ENCODE results near the gene STX2. TPM values are rescaled to one million over a fixed set of nuclear protein-coding genes. Genes with fewer than 3 reads are reported as not detected.
"Not testable (repeated sequence)": the region's sequence is repeated elsewhere in the genome, so short reads cannot be mapped to it uniquely, and the experiment has no call there.

Gene STX2
- total RNA-seq, 3 donors from 2014 or later: 12.2 to 13.4 (median 12.7) TPM

GRCh38 chr12:130787041-130787440 is 52.0 kb downstream of the STX2 start:
- Mint-ChIP-seq H3K4me3 (no peak overlapping the region), H3K27me3 (ENCODE audit: low read depth) (no peaks in the 10 kb centered on the region), H3K36me3 (ENCODE audit: insufficient read depth) (peaks cover 46% of the 10 kb centered on the region), H3K9me3 (peaks cover 13% of the 10 kb centered on the region), H3K4me1 (ENCODE audit: low read depth) (no peaks in the 10 kb centered on the region)
- no peak for ATAC-seq
- DNase-seq: no peak

GRCh38 chr12:130783110-130783715 is 55.8 kb downstream of the STX2 start:
- ATAC-seq: no peak
- peaks cover 13% of the 10 kb centered on the region for H3K9me3 Mint-ChIP-seq
- H3K4me1 Mint-ChIP-seq (ENCODE audit: low read depth): no peaks in the 10 kb centered on the region
- H3K4me3 Mint-ChIP-seq: no peak overlapping the region
- no peak for DNase-seq
- H3K27me3 Mint-ChIP-seq (ENCODE audit: low read depth): peaks cover 6% of the 10 kb centered on the region
- peaks cover 36% of the 10 kb centered on the region for H3K36me3 Mint-ChIP-seq (ENCODE audit: insufficient read depth)

DNA sequence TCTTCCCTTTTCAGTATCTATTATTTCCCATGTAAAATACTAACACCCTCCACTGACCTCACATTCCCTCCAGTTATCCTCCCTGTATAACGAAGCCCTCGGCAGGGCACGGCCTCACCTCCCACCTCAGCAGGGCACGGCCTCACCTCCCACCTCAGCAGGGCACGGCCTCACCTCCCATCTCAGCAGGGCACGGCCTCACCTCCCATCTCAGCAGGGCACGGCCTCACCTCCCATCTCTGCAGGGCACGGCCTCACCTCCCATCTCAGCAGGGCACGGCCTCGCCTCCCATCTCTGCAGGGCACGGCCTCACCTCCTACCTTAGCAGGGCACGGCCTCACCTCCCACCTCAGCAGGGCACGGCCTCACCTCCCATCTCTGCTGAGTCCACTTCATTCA is 56.8 kb downstream of the STX2 start:
- Mint-ChIP-seq H3K36me3 (ENCODE audit: insufficient read depth) (peaks cover 31% of the 10 kb centered on the region), H3K9me3 (peaks cover 13% of the 10 kb centered on the region), H3K27me3 (ENCODE audit: low read depth) (peaks cover 11% of the 10 kb centered on the region)
- H3K4me1 Mint-ChIP-seq (ENCODE audit: low read depth); H3K4me3 Mint-ChIP-seq; DNase-seq; ATAC-seq: not testable (repeated sequence)

DNA sequence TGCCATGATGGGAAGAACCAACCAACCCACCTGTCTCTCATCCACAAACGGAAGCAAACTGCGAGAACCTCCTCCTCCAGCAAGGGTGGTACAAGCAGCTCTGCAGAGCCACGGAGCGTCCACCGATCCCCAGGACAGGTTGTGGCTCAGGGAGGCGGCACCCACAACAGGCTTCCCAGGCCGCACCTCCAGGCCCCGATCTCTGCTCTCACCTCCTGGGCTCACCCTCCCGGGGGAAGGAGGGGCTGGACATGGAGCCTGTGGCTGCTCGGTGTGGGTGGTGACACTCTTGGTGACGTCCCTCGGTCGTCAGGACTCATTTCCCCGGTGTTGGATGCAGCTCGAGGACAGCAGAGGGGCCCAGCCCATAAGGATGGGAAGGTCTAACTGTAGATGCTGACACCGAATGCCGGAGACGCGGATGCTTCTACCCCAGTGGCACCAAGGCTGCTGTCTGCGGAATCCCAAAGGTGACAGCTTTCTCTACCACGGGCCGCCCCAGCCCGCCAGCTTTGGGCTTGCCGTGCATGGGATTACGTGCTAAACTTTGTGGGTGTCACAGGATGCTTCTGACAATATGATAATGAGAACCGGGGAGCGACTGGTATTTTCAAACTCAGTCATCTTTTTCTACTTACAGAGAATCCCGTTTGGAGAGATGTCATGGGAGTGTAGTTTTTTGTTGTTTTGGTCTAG is 58.0 kb downstream of the STX2 start:
- H3K4me3 Mint-ChIP-seq: no peak overlapping the region
- H3K27me3 Mint-ChIP-seq (ENCODE audit: low read depth): peaks cover 15% of the 10 kb centered on the region
- H3K4me1 Mint-ChIP-seq (ENCODE audit: low read depth): peaks cover 7% of the 10 kb centered on the region
- ATAC-seq (no peak), DNase-seq (no peak)
- peaks cover 13% of the 10 kb centered on the region for H3K9me3 Mint-ChIP-seq
- peaks cover 27% of the 10 kb centered on the region for H3K36me3 Mint-ChIP-seq (ENCODE audit: insufficient read depth)

- Mint-ChIP-seq H3K4me3 (no peak overlapping the region), H3K4me1 (ENCODE audit: low read depth) (peaks cover 14% of the 10 kb centered on the region), H3K9me3 (peaks cover 13% of the 10 kb centered on the region), H3K27me3 (ENCODE audit: low read depth) (peaks cover 19% of the 10 kb centered on the region), H3K36me3 (ENCODE audit: insufficient read depth) (peaks cover 26% of the 10 kb centered on the region)
- DNase-seq (no peak), ATAC-seq (no peak)
These were observed 58.7 kb downstream of the STX2 start for GRCh38 chr12:130780325-130780724.

GRCh38 chr12:130778776-130779175 is 60.3 kb downstream of the STX2 start:
- no peak for ATAC-seq
- Mint-ChIP-seq H3K9me3 (peaks cover under 1% of the 10 kb centered on the region), H3K27me3 (ENCODE audit: low read depth) (peaks cover 26% of the 10 kb centered on the region), H3K36me3 (ENCODE audit: insufficient read depth) (peaks cover 15% of the 10 kb centered on the region), H3K4me1 (ENCODE audit: low read depth) (peaks cover 14% of the 10 kb centered on the region), H3K4me3 (no peak overlapping the region)
- no peak for DNase-seq

GRCh38 chr12:130776857-130777339 is 62.2 kb downstream of the STX2 start:
- H3K27me3 Mint-ChIP-seq (ENCODE audit: low read depth): peaks cover 30% of the 10 kb centered on the region
- H3K9me3 Mint-ChIP-seq: no peaks in the 10 kb centered on the region
- ATAC-seq (no peak), DNase-seq (no peak)
- peaks cover 14% of the 10 kb centered on the region for H3K4me1 Mint-ChIP-seq (ENCODE audit: low read depth)
- peaks cover 7% of the 10 kb centered on the region for H3K36me3 Mint-ChIP-seq (ENCODE audit: insufficient read depth)
- peak overlapping the region; percentile 70 for H3K4me3 Mint-ChIP-seq

- H3K9me3 Mint-ChIP-seq: no peaks in the 10 kb centered on the region
- peaks cover 30% of the 10 kb centered on the region for H3K27me3 Mint-ChIP-seq (ENCODE audit: low read depth)
- H3K36me3 Mint-ChIP-seq (ENCODE audit: insufficient read depth): peaks cover 3% of the 10 kb centered on the region
- DNase-seq (peak; percentile 57), ATAC-seq (peak; percentile 99 to 100)
- H3K4me3 Mint-ChIP-seq: peak overlapping the region; percentile 70
- peaks cover 14% of the 10 kb centered on the region for H3K4me1 Mint-ChIP-seq (ENCODE audit: low read depth)
These were observed 62.8 kb downstream of the STX2 start for GRCh38 chr12:130775953-130776856.

DNA sequence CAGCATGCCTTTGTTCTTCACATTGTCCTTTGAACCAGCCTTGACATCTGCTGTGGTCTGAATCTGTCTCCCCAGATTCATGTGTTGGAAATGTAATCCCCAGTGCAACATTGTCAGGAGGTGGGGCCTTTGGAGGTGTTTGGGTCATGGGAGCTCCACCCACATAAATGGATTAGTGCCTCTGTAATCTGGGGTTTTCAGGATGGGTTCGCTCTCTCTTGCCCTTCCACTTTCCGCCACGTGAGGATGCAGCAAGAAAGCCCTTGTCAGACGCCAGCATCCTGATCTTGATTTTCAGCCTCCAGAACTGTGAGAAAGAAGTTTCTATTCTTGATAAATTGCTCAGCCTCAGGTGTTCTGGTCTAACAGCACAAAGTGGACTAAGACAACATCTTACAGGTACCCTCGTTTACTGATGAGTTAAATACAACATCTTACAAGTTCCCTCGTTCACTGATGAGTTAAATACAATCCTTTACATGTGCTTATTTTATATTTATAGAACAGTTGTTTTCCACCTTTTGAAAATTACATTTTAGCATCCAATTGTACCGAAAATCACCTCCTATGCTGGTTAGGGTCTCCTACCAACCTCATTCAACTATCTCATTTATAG is 68.5 kb downstream of the STX2 start:
- Mint-ChIP-seq H3K36me3 (ENCODE audit: insufficient read depth) (no peaks in the 10 kb centered on the region), H3K27me3 (ENCODE audit: low read depth) (peaks cover 21% of the 10 kb centered on the region), H3K9me3 (no peaks in the 10 kb centered on the region), H3K4me1 (ENCODE audit: low read depth) (peaks cover 2% of the 10 kb centered on the region), H3K4me3 (no peak overlapping the region)
- DNase-seq: no peak
- ATAC-seq: no peak

- ATAC-seq (peak; percentile 43 to 76), DNase-seq (no peak)
- Mint-ChIP-seq H3K36me3 (ENCODE audit: insufficient read depth) (no peaks in the 10 kb centered on the region), H3K27me3 (ENCODE audit: low read depth) (peaks cover 10% of the 10 kb centered on the region), H3K4me3 (no peak overlapping the region), H3K4me1 (ENCODE audit: low read depth) (no peaks in the 10 kb centered on the region), H3K9me3 (no peaks in the 10 kb centered on the region)
These were observed 70.9 kb downstream of the STX2 start for GRCh38 chr12:130768120-130768519.

DNA sequence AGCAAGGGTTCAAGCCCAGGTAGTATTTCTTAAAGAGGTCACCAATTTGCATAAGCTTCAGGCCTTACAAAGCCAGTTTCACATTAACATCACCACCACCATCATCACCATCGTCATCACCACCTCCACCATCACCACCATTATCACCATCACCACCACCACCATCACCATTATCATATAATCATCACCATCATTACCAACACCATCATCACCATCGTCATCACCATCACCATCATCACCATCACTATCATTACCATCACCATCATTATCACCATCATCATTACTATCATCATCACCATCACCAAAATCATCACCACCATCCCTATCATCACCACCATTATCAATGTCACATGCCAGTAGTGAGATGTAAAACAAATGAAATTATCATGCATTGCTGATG is 72.6 kb downstream of the STX2 start:
- peaks cover 13% of the 10 kb centered on the region for H3K27me3 Mint-ChIP-seq (ENCODE audit: low read depth)
- DNase-seq (no peak), ATAC-seq (no peak)
- H3K36me3 Mint-ChIP-seq (ENCODE audit: insufficient read depth): no peaks in the 10 kb centered on the region
- no peaks in the 10 kb centered on the region for H3K9me3 Mint-ChIP-seq
- H3K4me1 Mint-ChIP-seq (ENCODE audit: low read depth): no peaks in the 10 kb centered on the region
- H3K4me3 Mint-ChIP-seq: no peak overlapping the region

GRCh38 chr12:130765186-130765659 is 73.8 kb downstream of the STX2 start:
- DNase-seq (no peak), ATAC-seq (no peak)
- no peaks in the 10 kb centered on the region for H3K36me3 Mint-ChIP-seq (ENCODE audit: insufficient read depth)
- no peak overlapping the region for H3K4me3 Mint-ChIP-seq
- no peaks in the 10 kb centered on the region for H3K9me3 Mint-ChIP-seq
- H3K27me3 Mint-ChIP-seq (ENCODE audit: low read depth): peaks cover 20% of the 10 kb centered on the region
- no peaks in the 10 kb centered on the region for H3K4me1 Mint-ChIP-seq (ENCODE audit: low read depth)

- Mint-ChIP-seq H3K4me1 (ENCODE audit: low read depth) (no peaks in the 10 kb centered on the region), H3K27me3 (ENCODE audit: low read depth) (peaks cover 20% of the 10 kb centered on the region), H3K36me3 (ENCODE audit: insufficient read depth) (no peaks in the 10 kb centered on the region), H3K4me3 (no peak overlapping the region), H3K9me3 (no peaks in the 10 kb centered on the region)
- DNase-seq: no peak
- no peak for ATAC-seq
These were observed 74.4 kb downstream of the STX2 start for GRCh38 chr12:130764475-130765185.
